Testis (tissue), 3 donors: Measurements from ENCODE around the gene RAD9A. TPM values are rescaled to one million over a fixed set of nuclear protein-coding genes. Genes with fewer than 3 reads are reported as not detected.

Source experiments
- DNase-seq: peaks from one replicate; pipeline ENCODE4 v3.0.0-alpha.2; 2019
- H3K27ac ChIP-seq, 2 donors: fragments of 200-600 bp; sonication (generic); one replicate each; pipeline ENCODE4 v1.5.1; 2019
- H3K27me3 ChIP-seq: fragments of 200-600 bp; sonication (generic); one replicate; pipeline ENCODE4 v1.5.1; 2019
- H3K36me3 ChIP-seq: fragments of 200-600 bp; sonication (generic); one replicate; pipeline ENCODE4 v1.5.1; 2017; ENCODE audit warnings: low read depth; ENCODE audit errors: missing control alignments
- H3K4me1 ChIP-seq: fragments of 200-600 bp; sonication (generic); one replicate; pipeline ENCODE4 v1.5.1; 2019
- H3K4me3 ChIP-seq, 2 donors: fragments of 200-600 bp; sonication (generic); one replicate each; pipeline ENCODE4 v1.5.1; 2017 to 2019
- H3K9me3 ChIP-seq: fragments of 200-600 bp; sonication (generic); one replicate; pipeline ENCODE4 v1.5.1; 2017
- CTCF ChIP-seq, 3 experiments: fragments of 450-650 bp in 2 of 3; fragments of 200-600 bp in 1 of 3; sonication (generic) in 1 of 3; IDR thresholded peaks; one replicate each; pipeline ENCODE4 v1.5.1; 2016 to 2019; ENCODE audit warnings: antibody characterized with exemption in 3 of 3, mild to moderate bottlenecking in 2 of 3, moderate library complexity in 1 of 3
- POLR2A ChIP-seq: fragments of 450-650 bp; IDR thresholded peaks from one replicate; pipeline ENCODE4 v1.6.1; 2017; ENCODE audit warnings: antibody characterized with exemption, mild to moderate bottlenecking, moderate library complexity
- WGBS, 2 donors: methylation state at CpG; one replicate each; pipeline ENCODE4 v1.1.5; 2018; 5-methylcytosine and 5-hydroxymethylcytosine counted together
- intact Hi-C: fragments of 100-400 bp; cut with DNase I; formaldehyde crosslinking; loops from one replicate; pipeline ENCODE4 v1.15.1; 2023; ENCODE audit warnings: low total_unique reads
- polyA plus RNA-seq: library from polyadenylated mRNA; stranded (reverse); fragments of 350-450 nt; fragmentation: Illumina TruSeq; extraction: RNeasy Lipid Tissue Mini Kit (QIAGEN cat#74804); gene quantifications from one replicate; pipeline ENCODE4 v1.2.3, GENCODE V29; 2014; ENCODE audit warnings: low read depth, low replicate concordance; ENCODE audit not compliant: insufficient read depth
- total RNA-seq, 2 donors: library from RNA; depleted of rRNA; stranded (reverse); fragments of >200 nt; gene quantifications; one replicate each; pipeline ENCODE4 v1.2.3, GENCODE V29; 2016

Gene RAD9A
- total and polyA plus RNA-seq, 3 donors from 2014 or later = 25.7 to 46.2 (median 35.8) TPM

- Histone ChIP-seq H3K27ac (no peak overlapping the region), H3K4me1 (peaks cover 5% of the 10 kb centered on the region), H3K36me3 (no peaks in the 10 kb centered on the region), H3K4me3 (no peak overlapping the region), H3K9me3 (no peaks in the 10 kb centered on the region), H3K27me3 (no peaks in the 10 kb centered on the region)
- WGBS, 2 donors = 80 to 87% methylated on average over 10 to 17 of the region's 17 CpGs
- intact Hi-C loops = no loop called here
- TF ChIP-seq CTCF (IDR thresholded peaks at IDR 0.05) (no peak), POLR2A (no peak)
- DNase-seq = no peak
Observed at GRCh38 chr11:67440229-67441097, 48.7 kb downstream of the RAD9A start.

GRCh38 chr11:67441098-67441563 is 49.3 kb downstream of the RAD9A start:
- no peak overlapping the region for H3K4me3 ChIP-seq
- no peaks in the 10 kb centered on the region for H3K36me3 ChIP-seq
- DNase-seq = no peak
- TF ChIP-seq CTCF (IDR thresholded peaks at IDR 0.05) (no peak), POLR2A (no peak)
- no peak overlapping the region for H3K27ac ChIP-seq
- H3K4me1 ChIP-seq = peaks cover 5% of the 10 kb centered on the region
- no peaks in the 10 kb centered on the region for H3K27me3 ChIP-seq
- intact Hi-C loops = no loop called here
- WGBS, 2 donors = 90 to 91% methylated on average over 7 to 21 of the region's 21 CpGs
- no peaks in the 10 kb centered on the region for H3K9me3 ChIP-seq

- H3K27ac ChIP-seq = no peak overlapping the region
- H3K4me3 ChIP-seq = no peak overlapping the region
- no peak for DNase-seq
- H3K36me3 ChIP-seq = no peaks in the 10 kb centered on the region
- H3K4me1 ChIP-seq = peaks cover 5% of the 10 kb centered on the region
- H3K9me3 ChIP-seq = no peaks in the 10 kb centered on the region
- 89% methylated on average over 28 of the region's 28 CpGs; no CpG with 5 or more reads in 1 of the 2 donors for WGBS, 2 donors
- H3K27me3 ChIP-seq = no peaks in the 10 kb centered on the region
- intact Hi-C loops = no loop called here
- TF ChIP-seq CTCF (IDR thresholded peaks at IDR 0.05) = no peak
- TF ChIP-seq POLR2A = no peak
Observed at GRCh38 chr11:67441731-67442351, 50.1 kb downstream of the RAD9A start.

- intact Hi-C loops = no loop called here
- Histone ChIP-seq H3K27me3 (no peaks in the 10 kb centered on the region), H3K36me3 (no peaks in the 10 kb centered on the region), H3K4me1 (peaks cover 5% of the 10 kb centered on the region), H3K27ac (peak overlapping the region; percentile 61 to 92), H3K9me3 (no peaks in the 10 kb centered on the region), H3K4me3 (peak overlapping the region; percentile 81)
- no peak for TF ChIP-seq POLR2A
- DNase-seq = no peak
- 23 to 24% methylated on average over 32 to 45 of the region's 45 CpGs for WGBS, 2 donors
Observed at GRCh38 chr11:67442504-67443404, 51.0 kb downstream of the RAD9A start.
